Measurements from ENCODE around the gene RC3H1.
"Not testable (repeated sequence)": the region's sequence is repeated elsewhere in the genome, so short reads cannot be mapped to it uniquely, and the experiment has no call there.

Gene RC3H1

DNA sequence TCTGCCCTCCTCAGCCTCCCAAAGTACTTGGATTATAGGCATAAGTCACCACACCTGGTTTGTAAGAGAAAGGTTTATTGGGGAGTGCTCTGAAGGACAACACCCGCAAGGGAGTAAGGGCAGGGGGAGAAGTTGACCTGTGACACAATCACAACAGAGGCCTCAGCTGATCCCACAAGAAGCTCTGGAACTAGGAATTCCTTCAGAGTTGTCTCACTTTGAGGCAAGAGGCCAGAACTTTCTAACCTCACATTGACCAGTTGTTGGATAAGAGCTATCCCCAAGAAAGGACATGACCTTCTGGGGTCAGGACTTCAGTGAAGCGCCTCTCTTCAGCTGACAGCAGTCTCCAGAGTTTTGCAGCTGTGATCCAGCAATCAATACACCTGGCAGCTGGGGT lies 27.4 kb upstream of the RC3H1 start:
- H3K27ac ChIP-seq (ENCODE audit: low read depth, low read length): no peak overlapping the region
- H3K4me3 ChIP-seq (ENCODE audit: low read depth in 1 of 5, low read length in 5 of 5): no peak overlapping the region
- H3K4me1 ChIP-seq (ENCODE audit: control insufficient read depth in 5 of 5, insufficient read depth in 5 of 5, low read length in 5 of 5): peaks cover 0 to 4% (median 0%) of the 10 kb centered on the region in 5 donors
- H3K9me3 ChIP-seq (ENCODE audit: control insufficient read depth in 5 of 5, low read length in 5 of 5): no peaks in the 10 kb centered on the region
- H3K9ac ChIP-seq (ENCODE audit: low read length in 5 of 5): no peak overlapping the region
- H3K36me3 ChIP-seq (ENCODE audit: control insufficient read depth in 5 of 5, insufficient read depth in 5 of 5, low read length in 5 of 5): no peaks in the 10 kb centered on the region
- no peaks in the 10 kb centered on the region for H3K27me3 ChIP-seq (ENCODE audit: control insufficient read depth in 5 of 5, insufficient read depth in 4 of 5, low read length in 5 of 5)

DNA sequence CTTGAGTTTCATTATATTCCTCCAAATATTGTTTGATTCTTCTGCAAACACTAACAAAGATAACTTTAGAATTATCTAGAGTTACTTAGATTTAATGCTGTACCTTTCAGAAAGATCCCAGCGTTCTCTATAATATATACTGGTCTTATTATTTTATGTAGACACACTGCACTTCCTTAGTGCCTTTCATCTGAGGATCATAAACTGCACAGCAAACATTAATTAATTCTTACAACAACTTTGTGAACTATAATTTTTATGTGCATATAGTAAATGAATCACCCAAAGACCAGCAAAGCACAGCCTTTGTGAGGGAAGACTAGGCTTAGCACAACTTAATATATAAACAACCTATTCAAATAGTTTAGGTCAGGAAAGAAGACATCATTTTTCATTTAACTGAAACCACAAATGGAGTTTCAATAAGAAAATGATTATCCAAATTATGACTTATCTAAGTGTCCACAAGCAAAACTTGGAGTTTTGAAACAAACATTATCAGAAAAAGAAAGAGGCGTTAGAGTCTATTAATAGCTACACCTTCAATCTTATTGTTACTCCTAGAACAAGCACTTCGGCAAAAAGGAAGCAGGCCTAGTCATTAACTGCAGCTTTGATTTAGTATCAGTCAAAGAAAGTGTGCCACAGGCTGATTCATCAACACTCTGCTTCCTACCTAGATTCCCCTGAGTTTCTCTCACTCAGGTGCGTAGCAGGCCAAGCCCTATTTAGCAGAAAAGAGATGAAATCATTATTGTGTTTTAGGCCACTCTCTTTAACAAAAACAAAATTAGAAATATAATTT lies 22.5 kb upstream of the RC3H1 start:
- H3K4me3 ChIP-seq (ENCODE audit: low read depth in 1 of 5, low read length in 5 of 5): no peak overlapping the region
- no peak overlapping the region for H3K27ac ChIP-seq (ENCODE audit: low read depth, low read length)
- no peaks in the 10 kb centered on the region for H3K27me3 ChIP-seq (ENCODE audit: control insufficient read depth in 5 of 5, insufficient read depth in 4 of 5, low read length in 5 of 5)
- no peaks in the 10 kb centered on the region for H3K9me3 ChIP-seq (ENCODE audit: control insufficient read depth in 5 of 5, low read length in 5 of 5)
- H3K36me3 ChIP-seq (ENCODE audit: control insufficient read depth in 5 of 5, insufficient read depth in 5 of 5, low read length in 5 of 5): no peaks in the 10 kb centered on the region
- H3K4me1 ChIP-seq (ENCODE audit: control insufficient read depth in 5 of 5, insufficient read depth in 5 of 5, low read length in 5 of 5): no peaks in the 10 kb centered on the region
- H3K9ac ChIP-seq (ENCODE audit: low read length in 5 of 5): no peak overlapping the region

DNA sequence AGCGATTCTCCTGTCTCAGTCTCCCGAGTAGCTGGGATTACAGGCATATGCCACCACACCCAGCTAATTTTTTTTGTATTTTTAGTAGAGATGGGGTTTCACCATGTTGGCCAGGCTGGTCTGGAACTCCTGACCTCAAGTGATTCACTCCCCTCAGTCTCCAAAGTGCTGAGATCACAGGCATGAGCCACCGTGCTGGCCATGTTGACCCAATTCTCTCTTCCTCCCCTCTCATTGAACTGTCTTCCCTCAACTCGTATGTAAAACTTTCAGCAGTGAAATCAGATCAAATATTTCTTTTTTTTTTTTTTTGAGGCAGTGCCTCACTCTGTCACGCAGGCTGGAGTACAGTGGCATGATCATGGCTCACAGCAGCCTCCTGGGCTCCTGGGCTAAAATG lies 20.4 kb upstream of the RC3H1 start:
- H3K36me3 ChIP-seq (ENCODE audit: control insufficient read depth in 5 of 5, insufficient read depth in 5 of 5, low read length in 5 of 5); H3K4me1 ChIP-seq (ENCODE audit: control insufficient read depth in 5 of 5, insufficient read depth in 5 of 5, low read length in 5 of 5); H3K27ac ChIP-seq (ENCODE audit: low read depth, low read length); H3K4me3 ChIP-seq (ENCODE audit: low read depth in 1 of 5, low read length in 5 of 5); H3K27me3 ChIP-seq (ENCODE audit: control insufficient read depth in 5 of 5, insufficient read depth in 4 of 5, low read length in 5 of 5); H3K9ac ChIP-seq (ENCODE audit: low read length in 5 of 5); H3K9me3 ChIP-seq (ENCODE audit: control insufficient read depth in 5 of 5, low read length in 5 of 5): not testable (repeated sequence)

DNA sequence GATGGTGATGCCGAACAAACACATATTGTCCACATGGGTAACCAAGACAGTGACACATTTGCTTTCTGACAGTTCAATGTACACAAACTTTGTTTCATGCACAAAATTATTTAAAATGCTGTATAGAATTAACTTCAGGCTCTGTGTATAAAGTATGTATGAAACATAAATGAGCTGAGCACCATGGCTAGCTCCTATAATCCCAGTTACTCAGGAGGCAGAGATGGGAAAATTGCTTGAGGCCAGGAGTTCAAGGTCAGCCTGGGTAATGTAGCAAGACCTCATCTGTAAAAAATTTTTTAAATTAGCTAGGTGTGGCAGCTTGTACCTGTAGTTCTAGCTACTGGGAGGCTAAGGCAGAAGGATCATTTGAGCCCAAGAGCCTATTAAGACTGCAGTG lies 19.2 kb upstream of the RC3H1 start:
- Histone ChIP-seq H3K4me3 (ENCODE audit: low read depth in 1 of 5, low read length in 5 of 5) (no peak overlapping the region), H3K9ac (ENCODE audit: low read length in 5 of 5) (no peak overlapping the region), H3K27ac (ENCODE audit: low read depth, low read length) (no peak overlapping the region), H3K36me3 (ENCODE audit: control insufficient read depth in 5 of 5, insufficient read depth in 5 of 5, low read length in 5 of 5) (no peaks in the 10 kb centered on the region), H3K4me1 (ENCODE audit: control insufficient read depth in 5 of 5, insufficient read depth in 5 of 5, low read length in 5 of 5) (peaks cover 0 to 4% (median 0%) of the 10 kb centered on the region in 5 donors), H3K27me3 (ENCODE audit: control insufficient read depth in 5 of 5, insufficient read depth in 4 of 5, low read length in 5 of 5) (no peaks in the 10 kb centered on the region), H3K9me3 (ENCODE audit: control insufficient read depth in 5 of 5, low read length in 5 of 5) (no peaks in the 10 kb centered on the region)

DNA sequence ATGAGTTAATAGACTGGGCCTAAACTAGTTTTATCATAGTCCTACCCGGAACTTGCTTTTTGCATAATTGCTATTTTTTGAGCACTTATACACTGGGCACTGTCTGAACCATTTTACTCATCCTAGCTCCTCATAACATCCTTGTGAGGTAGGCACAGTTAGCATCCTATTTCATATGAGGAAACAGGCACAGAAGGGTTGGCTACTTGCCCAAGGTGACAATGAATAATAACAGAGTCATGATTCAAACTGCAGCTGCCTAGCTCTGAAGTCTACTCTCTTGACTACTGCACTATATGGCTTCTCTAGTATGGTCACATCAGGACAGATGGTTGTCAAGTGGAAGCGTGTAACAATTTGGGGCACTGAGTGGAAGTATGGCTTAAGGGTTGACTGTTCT lies 18.2 kb upstream of the RC3H1 start:
- Histone ChIP-seq H3K4me3 (ENCODE audit: low read depth in 1 of 5, low read length in 5 of 5) (no peak overlapping the region), H3K9me3 (ENCODE audit: control insufficient read depth in 5 of 5, low read length in 5 of 5) (no peaks in the 10 kb centered on the region), H3K27me3 (ENCODE audit: control insufficient read depth in 5 of 5, insufficient read depth in 4 of 5, low read length in 5 of 5) (no peaks in the 10 kb centered on the region), H3K4me1 (ENCODE audit: control insufficient read depth in 5 of 5, insufficient read depth in 5 of 5, low read length in 5 of 5) (peaks cover 0 to 4% (median 0%) of the 10 kb centered on the region in 5 donors), H3K27ac (ENCODE audit: low read depth, low read length) (no peak overlapping the region), H3K36me3 (ENCODE audit: control insufficient read depth in 5 of 5, insufficient read depth in 5 of 5, low read length in 5 of 5) (no peaks in the 10 kb centered on the region), H3K9ac (ENCODE audit: low read length in 5 of 5) (no peak overlapping the region)

DNA sequence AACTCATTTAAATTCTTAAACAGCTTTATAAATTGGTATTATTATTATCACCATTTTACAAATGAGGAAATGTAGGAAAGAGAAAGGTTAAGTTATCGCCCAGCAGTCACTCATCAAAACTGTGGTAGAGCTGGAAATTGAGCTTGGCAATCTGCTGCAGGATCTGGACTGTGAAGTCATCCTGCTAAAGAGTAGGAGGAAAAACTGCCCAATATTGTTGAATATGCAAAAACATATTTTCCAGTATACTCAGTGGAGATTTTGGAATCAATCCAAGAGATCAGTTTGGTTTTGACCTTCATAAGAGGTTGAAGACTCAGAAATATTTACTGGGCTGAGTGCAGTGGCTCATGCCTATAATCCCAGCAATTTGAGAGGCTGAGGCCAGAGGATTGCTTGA lies 16.9 kb upstream of the RC3H1 start:
- no peaks in the 10 kb centered on the region for H3K9me3 ChIP-seq (ENCODE audit: control insufficient read depth in 5 of 5, low read length in 5 of 5)
- H3K36me3 ChIP-seq (ENCODE audit: control insufficient read depth in 5 of 5, insufficient read depth in 5 of 5, low read length in 5 of 5): no peaks in the 10 kb centered on the region
- H3K9ac ChIP-seq (ENCODE audit: low read length in 5 of 5): no peak overlapping the region
- H3K4me3 ChIP-seq (ENCODE audit: low read depth in 1 of 5, low read length in 5 of 5): no peak overlapping the region
- H3K4me1 ChIP-seq (ENCODE audit: control insufficient read depth in 5 of 5, insufficient read depth in 5 of 5, low read length in 5 of 5): peaks cover 0 to 4% (median 0%) of the 10 kb centered on the region in 5 donors
- H3K27ac ChIP-seq (ENCODE audit: low read depth, low read length): no peak overlapping the region
- H3K27me3 ChIP-seq (ENCODE audit: control insufficient read depth in 5 of 5, insufficient read depth in 4 of 5, low read length in 5 of 5): no peaks in the 10 kb centered on the region

DNA sequence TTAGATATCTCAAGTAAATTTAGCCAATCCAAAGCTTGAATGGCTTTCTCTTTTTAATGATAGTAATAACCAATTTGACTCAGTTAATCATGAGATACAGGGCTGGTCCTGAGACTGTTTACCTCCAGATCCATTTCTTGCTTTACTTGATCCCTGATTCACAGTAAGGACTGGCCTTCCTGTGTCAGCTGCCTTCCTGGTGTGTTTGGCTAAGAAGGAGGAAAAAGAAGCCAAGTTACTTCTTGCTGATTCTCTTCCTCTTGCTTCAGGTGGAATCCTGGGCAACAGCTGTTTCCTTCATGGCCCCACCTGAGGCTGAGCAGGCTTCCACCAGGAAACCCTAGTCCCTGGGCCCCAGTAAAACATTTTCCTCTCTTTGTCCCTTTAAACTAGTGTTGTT lies 14.6 kb upstream of the RC3H1 start:
- Histone ChIP-seq H3K4me1 (ENCODE audit: control insufficient read depth in 5 of 5, insufficient read depth in 5 of 5, low read length in 5 of 5) (peaks cover 0 to 4% (median 0%) of the 10 kb centered on the region in 5 donors), H3K9ac (ENCODE audit: low read length in 5 of 5) (no peak overlapping the region), H3K27ac (ENCODE audit: low read depth, low read length) (no peak overlapping the region), H3K9me3 (ENCODE audit: control insufficient read depth in 5 of 5, low read length in 5 of 5) (no peaks in the 10 kb centered on the region), H3K36me3 (ENCODE audit: control insufficient read depth in 5 of 5, insufficient read depth in 5 of 5, low read length in 5 of 5) (no peaks in the 10 kb centered on the region), H3K4me3 (ENCODE audit: low read depth in 1 of 5, low read length in 5 of 5) (no peak overlapping the region), H3K27me3 (ENCODE audit: control insufficient read depth in 5 of 5, insufficient read depth in 4 of 5, low read length in 5 of 5) (no peaks in the 10 kb centered on the region)

DNA sequence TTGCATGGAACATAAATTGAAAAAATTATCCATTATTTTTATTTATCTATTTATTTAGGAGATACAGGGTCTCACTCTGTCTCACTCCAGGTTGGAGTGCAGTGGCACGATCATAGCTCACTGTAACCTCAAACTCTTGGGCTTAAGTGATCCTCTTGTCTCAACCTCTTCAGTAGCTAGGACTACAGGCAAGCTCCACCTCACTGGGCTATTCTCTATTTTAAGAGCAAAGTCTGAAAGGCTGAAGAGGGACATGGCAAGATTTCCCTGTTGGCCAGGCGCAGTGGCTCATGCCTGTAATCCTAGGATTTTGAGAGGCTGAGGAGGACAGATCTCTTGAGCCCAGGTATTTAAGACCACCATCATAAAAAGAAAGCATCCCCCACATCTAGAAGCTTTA lies 14.0 kb upstream of the RC3H1 start:
- Histone ChIP-seq H3K27me3 (ENCODE audit: control insufficient read depth in 5 of 5, insufficient read depth in 4 of 5, low read length in 5 of 5) (no peaks in the 10 kb centered on the region), H3K4me1 (ENCODE audit: control insufficient read depth in 5 of 5, insufficient read depth in 5 of 5, low read length in 5 of 5) (peaks cover 0 to 4% (median 0%) of the 10 kb centered on the region in 5 donors), H3K27ac (ENCODE audit: low read depth, low read length) (no peak overlapping the region), H3K4me3 (ENCODE audit: low read depth in 1 of 5, low read length in 5 of 5) (no peak overlapping the region), H3K9me3 (ENCODE audit: control insufficient read depth in 5 of 5, low read length in 5 of 5) (no peaks in the 10 kb centered on the region), H3K36me3 (ENCODE audit: control insufficient read depth in 5 of 5, insufficient read depth in 5 of 5, low read length in 5 of 5) (no peaks in the 10 kb centered on the region), H3K9ac (ENCODE audit: low read length in 5 of 5) (no peak overlapping the region)

DNA sequence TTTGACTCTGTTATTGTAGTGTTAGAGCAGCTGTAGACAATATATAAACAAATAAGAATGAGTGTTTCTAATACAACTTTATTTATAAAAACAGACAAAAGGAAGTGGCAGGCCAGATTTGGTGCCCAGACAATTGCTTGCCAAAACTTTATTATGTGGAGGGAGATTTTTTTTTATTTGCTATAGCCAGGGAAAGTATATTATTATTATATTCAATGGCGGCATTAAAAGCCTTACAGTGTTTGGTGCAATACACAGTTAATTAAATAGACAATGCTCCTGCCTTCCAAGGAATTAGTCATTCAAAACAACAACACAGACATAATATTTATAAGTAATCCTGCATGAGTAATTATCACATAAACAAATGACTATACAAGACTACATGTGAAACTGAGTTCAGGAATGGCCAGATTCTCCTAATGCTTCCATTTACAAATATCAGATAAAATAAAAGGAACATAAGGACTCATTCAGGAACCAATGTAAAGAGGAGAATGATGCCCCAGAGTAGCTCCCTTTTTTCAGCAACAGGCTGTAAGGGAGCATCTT lies 10.6 kb upstream of the RC3H1 start:
- H3K4me3 ChIP-seq (ENCODE audit: low read depth in 1 of 5, low read length in 5 of 5): no peak overlapping the region
- H3K4me1 ChIP-seq (ENCODE audit: control insufficient read depth in 5 of 5, insufficient read depth in 5 of 5, low read length in 5 of 5): peaks cover 0 to 4% (median 0%) of the 10 kb centered on the region in 5 donors
- no peak overlapping the region for H3K27ac ChIP-seq (ENCODE audit: low read depth, low read length)
- H3K27me3 ChIP-seq (ENCODE audit: control insufficient read depth in 5 of 5, insufficient read depth in 4 of 5, low read length in 5 of 5): no peaks in the 10 kb centered on the region
- no peaks in the 10 kb centered on the region for H3K36me3 ChIP-seq (ENCODE audit: control insufficient read depth in 5 of 5, insufficient read depth in 5 of 5, low read length in 5 of 5)
- H3K9ac ChIP-seq (ENCODE audit: low read length in 5 of 5): no peak overlapping the region
- no peaks in the 10 kb centered on the region for H3K9me3 ChIP-seq (ENCODE audit: control insufficient read depth in 5 of 5, low read length in 5 of 5)

DNA sequence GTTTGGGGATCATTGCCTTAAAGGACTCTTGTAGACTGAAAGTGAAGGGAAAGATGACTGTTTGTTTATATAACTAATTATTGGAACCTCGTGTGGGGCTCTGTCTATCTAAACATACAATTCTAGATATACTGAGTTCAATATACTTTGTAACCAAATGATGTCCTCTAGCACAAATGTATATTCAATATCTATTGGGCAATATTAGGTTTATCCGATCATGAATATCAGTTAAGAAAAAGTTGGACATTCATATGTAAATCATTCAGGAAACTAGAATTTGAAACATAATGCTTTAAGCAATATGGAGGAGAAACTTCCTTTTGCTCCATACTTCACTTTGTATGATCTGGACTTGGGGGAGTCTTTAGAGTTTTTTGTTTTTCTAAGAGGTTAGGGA lies 8.9 kb upstream of the RC3H1 start:
- no peak overlapping the region for H3K27ac ChIP-seq (ENCODE audit: low read depth, low read length)
- no peaks in the 10 kb centered on the region for H3K4me1 ChIP-seq (ENCODE audit: control insufficient read depth in 5 of 5, insufficient read depth in 5 of 5, low read length in 5 of 5)
- H3K27me3 ChIP-seq (ENCODE audit: control insufficient read depth in 5 of 5, insufficient read depth in 4 of 5, low read length in 5 of 5): no peaks in the 10 kb centered on the region
- no peaks in the 10 kb centered on the region for H3K9me3 ChIP-seq (ENCODE audit: control insufficient read depth in 5 of 5, low read length in 5 of 5)
- H3K36me3 ChIP-seq (ENCODE audit: control insufficient read depth in 5 of 5, insufficient read depth in 5 of 5, low read length in 5 of 5): no peaks in the 10 kb centered on the region
- no peak overlapping the region for H3K9ac ChIP-seq (ENCODE audit: low read length in 5 of 5)
- no peak overlapping the region for H3K4me3 ChIP-seq (ENCODE audit: low read depth in 1 of 5, low read length in 5 of 5)
